Lower lobe of right lung (tissue), 2 donors: ENCODE data around the gene GABRR2. TPM values are rescaled to one million over a fixed set of nuclear protein-coding genes. Genes with fewer than 3 reads are reported as not detected.

Experiments used
- ATAC-seq, 2 donors: fragments of 200-7000 bp; cut with Tn5 transposase; one replicate each; pipeline ENCODE4 v1.9.1; 2020 to 2022; ENCODE audit warnings: mild to moderate bottlenecking in 2 of 2, moderate library complexity in 2 of 2
- DNase-seq: peaks from one replicate; pipeline ENCODE4 v3.0.0-alpha.2; 2020
- H3K27ac ChIP-seq: fragments of 200-600 bp; one replicate; pipeline ENCODE4 v1.8.0; 2022
- H3K27me3 ChIP-seq: fragments of 200-600 bp; one replicate; pipeline ENCODE4 v1.8.0; 2022; ENCODE audit warnings: low read depth
- H3K36me3 ChIP-seq: fragments of 200-600 bp; one replicate; pipeline ENCODE4 v1.8.0; 2022; ENCODE audit warnings: mild to moderate bottlenecking
- H3K4me1 ChIP-seq: fragments of 200-600 bp; one replicate; pipeline ENCODE4 v1.8.0; 2022
- H3K4me3 ChIP-seq: fragments of 200-600 bp; one replicate; pipeline ENCODE4 v1.8.0; 2022; ENCODE audit warnings: mild to moderate bottlenecking
- H3K9me3 ChIP-seq: fragments of 200-600 bp; one replicate; pipeline ENCODE4 v1.8.0; 2022
- intact Hi-C: fragments of 100-400 bp; cut with DNase I; formaldehyde crosslinking; loops from one replicate; pipeline ENCODE4 v1.11.0; 2022
- total RNA-seq: library from RNA; stranded (reverse); fragmentation: NEBNext Ultra II Directional; extraction: Animal tissue kit (Norgen Biotek cat#: 25700); gene quantifications from one replicate; pipeline ENCODE4 v1.2.1, GENCODE V29; 2021
- TF ChIP-seq, protein P1 (sequence below): fragments of 200-600 bp; IDR thresholded peaks from one replicate; pipeline ENCODE4 v1.8.0; 2022; ENCODE audit warnings: antibody characterized with exemption, mild to moderate bottlenecking
- donor health status: DM: no; HTN: yes; CAD: no; lungs with severe emphysema.

The GABRR2 gene
- total RNA-seq, 1 donor from 2014 or later = 1.2 TPM

DNA sequence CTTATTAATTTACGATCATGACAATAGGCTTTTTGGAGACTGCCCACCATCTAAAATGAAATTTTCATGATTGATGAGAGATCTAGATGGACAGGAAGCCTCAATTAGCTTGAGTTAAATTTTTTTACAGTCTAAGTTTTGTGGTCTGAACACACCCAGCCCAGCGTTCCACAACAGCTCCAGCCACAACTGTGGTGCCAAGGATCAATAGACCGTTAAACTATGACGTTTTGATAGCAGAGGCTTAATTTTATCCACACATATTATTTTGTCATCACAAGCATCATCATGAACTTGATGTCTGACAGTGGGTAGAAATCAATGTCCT, 92.4 kb downstream of the GABRR2 start:
- DNase-seq (no peak), ATAC-seq (no peak)
- TF ChIP-seq, protein P1, sequence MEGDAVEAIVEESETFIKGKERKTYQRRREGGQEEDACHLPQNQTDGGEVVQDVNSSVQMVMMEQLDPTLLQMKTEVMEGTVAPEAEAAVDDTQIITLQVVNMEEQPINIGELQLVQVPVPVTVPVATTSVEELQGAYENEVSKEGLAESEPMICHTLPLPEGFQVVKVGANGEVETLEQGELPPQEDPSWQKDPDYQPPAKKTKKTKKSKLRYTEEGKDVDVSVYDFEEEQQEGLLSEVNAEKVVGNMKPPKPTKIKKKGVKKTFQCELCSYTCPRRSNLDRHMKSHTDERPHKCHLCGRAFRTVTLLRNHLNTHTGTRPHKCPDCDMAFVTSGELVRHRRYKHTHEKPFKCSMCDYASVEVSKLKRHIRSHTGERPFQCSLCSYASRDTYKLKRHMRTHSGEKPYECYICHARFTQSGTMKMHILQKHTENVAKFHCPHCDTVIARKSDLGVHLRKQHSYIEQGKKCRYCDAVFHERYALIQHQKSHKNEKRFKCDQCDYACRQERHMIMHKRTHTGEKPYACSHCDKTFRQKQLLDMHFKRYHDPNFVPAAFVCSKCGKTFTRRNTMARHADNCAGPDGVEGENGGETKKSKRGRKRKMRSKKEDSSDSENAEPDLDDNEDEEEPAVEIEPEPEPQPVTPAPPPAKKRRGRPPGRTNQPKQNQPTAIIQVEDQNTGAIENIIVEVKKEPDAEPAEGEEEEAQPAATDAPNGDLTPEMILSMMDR = no peak
- no peaks in the 10 kb centered on the region for H3K27me3 ChIP-seq
- intact Hi-C loops = no loop called here
- H3K36me3 ChIP-seq = no peaks in the 10 kb centered on the region
- H3K27ac ChIP-seq = no peak overlapping the region
- no peaks in the 10 kb centered on the region for H3K9me3 ChIP-seq
- H3K4me1 ChIP-seq = no peaks in the 10 kb centered on the region
- H3K4me3 ChIP-seq = no peak overlapping the region

DNA sequence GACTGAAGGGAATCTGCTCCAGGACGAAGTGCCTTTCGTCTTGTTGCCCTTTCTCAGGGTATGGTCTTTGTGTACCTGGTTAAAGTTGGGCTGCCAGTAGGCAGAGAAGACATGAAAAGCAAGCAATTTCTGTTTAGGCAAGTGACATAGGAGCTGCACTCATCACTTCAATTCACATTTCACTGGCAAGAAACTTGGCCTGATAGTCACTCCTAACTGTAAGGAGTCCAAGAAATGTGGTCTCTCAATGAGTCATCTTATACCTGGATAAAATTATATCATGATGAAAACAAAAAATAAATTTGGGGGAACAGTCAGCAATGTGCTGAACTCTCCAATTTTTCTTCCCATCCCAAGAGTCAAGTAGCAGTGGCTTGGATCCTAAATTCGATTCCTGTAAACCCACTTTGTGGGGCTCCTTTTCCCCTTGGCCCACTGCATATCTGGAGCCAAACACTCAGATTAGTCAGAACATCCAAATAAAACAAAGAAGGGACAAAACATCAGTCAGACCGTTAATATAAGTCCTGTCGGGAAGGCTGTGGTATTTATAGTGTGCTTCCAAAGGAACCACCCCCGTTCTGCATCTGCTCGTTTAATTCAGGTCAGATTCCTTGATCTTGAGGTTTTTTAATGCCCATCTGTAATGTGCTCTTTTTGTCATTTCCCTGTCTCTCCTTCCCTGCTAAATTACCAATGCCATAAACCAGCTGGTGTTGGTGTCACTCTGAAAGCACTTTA, 93.0 kb downstream of the GABRR2 start:
- no peaks in the 10 kb centered on the region for H3K27me3 ChIP-seq
- DNase-seq (no peak), ATAC-seq (no peak)
- intact Hi-C loops = no loop called here
- no peak overlapping the region for H3K4me3 ChIP-seq
- TF ChIP-seq, protein P1 = no peak
- no peaks in the 10 kb centered on the region for H3K4me1 ChIP-seq
- no peaks in the 10 kb centered on the region for H3K36me3 ChIP-seq
- H3K9me3 ChIP-seq = no peaks in the 10 kb centered on the region
- no peak overlapping the region for H3K27ac ChIP-seq

DNA sequence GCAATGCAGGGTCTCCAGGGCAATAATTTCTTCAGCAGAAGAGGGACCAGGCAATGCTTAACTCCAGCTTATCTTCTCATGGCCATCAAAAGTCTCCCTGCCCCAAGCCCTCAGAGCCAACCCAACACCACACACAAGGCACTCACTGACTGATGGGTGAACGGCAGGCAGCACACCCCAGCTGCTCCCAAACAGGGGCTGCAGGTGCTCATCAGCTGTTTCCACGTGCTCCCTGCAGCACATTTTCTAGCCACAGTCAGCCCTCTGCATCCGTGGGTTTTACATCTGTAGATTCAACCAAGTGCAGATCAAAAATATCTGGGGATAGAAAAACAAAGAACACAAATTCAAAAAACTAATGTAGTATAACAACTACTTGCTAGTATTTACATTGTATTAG, 94.0 kb downstream of the GABRR2 start:
- H3K27ac ChIP-seq = no peak overlapping the region
- no peaks in the 10 kb centered on the region for H3K9me3 ChIP-seq
- ATAC-seq (no peak), DNase-seq (no peak)
- H3K36me3 ChIP-seq = no peaks in the 10 kb centered on the region
- H3K27me3 ChIP-seq = no peaks in the 10 kb centered on the region
- intact Hi-C loops = no loop called here
- no peak overlapping the region for H3K4me3 ChIP-seq
- TF ChIP-seq, protein P1 = no peak
- no peaks in the 10 kb centered on the region for H3K4me1 ChIP-seq

DNA sequence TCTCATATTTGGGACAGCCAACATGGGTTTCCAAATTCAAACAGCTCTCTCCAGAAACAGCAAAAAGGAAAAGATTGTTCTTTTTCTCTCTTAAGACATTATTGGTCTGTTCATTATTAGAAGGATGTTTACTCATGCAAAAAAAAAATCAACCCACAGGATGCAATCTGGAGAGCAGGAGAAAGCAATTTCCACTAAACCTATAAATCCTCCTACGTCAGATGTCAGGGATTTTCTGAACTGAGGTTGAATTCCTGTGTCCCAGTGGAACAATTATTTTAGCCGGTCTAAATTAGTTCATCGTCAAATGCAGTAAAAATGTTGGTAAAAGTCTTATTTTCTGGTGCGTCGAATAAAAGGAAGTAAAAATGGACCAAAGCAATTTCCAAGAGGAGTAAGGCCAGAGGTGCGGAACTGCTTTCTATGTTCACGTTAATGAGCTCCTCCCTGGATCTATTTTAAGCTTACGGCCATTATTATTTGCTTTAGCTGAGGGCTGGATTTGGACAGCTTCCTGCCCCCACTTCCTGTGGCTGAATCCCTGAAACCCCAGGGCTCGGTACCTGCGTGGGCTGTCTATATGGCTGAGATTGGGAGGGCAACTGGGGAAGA, 97.7 kb downstream of the GABRR2 start, which contains the start of gene GABRR1:
TSS of gene GABRR1 (minus strand) at position 60 of the 612 bp plus-strand sequence. CDS start at position 24, 36 bp downstream.
- H3K27ac ChIP-seq = no peak within 1 kb of the TSS
- no peaks in the 10 kb centered on the region for H3K27me3 ChIP-seq
- intact Hi-C loops = no loop called here
- ATAC-seq = no peak
- no peaks in the 10 kb centered on the region for H3K9me3 ChIP-seq
- TF ChIP-seq, protein P1 = no peak
- DNase-seq = no peak
- no peaks in the 10 kb centered on the region for H3K4me1 ChIP-seq
- H3K4me3 ChIP-seq = no peak within 1 kb of the TSS
- no peaks in the 10 kb centered on the region for H3K36me3 ChIP-seq

DNA sequence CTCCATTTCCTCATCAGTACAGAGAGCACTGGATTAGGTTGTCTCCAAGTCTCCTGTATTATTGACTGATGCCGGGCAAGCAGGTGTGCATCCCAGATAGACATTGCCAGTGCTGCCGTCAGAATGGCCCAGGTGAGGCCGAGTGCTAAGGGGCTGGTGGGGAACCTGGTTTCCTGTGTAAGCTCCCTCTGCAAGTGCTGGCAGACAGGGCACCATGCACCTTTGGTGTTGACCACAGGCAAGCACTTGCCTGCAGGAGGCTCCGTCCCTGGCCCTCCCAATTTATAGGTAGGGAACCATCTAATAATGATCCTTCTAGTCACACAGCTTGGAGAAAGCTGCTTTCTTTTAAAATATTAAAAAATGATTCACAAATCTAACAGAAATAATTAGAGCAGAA, 98.7 kb downstream of the GABRR2 start:
- Histone ChIP-seq H3K4me3 (no peak overlapping the region), H3K27me3 (no peaks in the 10 kb centered on the region), H3K36me3 (no peaks in the 10 kb centered on the region), H3K27ac (no peak overlapping the region), H3K4me1 (no peaks in the 10 kb centered on the region), H3K9me3 (no peaks in the 10 kb centered on the region)
- intact Hi-C loops = no loop called here
- no peak for ATAC-seq
- DNase-seq = no peak
- TF ChIP-seq, protein P1 = no peak
